GM18867 (cell line): ENCODE results near the gene TTYH2.
A peak's percentile ranks its signal among the peaks of the same experiment; 100 is the strongest.

Experiments used
- ATAC-seq: cut with Tn5 transposase; IDR thresholded peaks from one replicate; pipeline ENCODE4 v1.9.1; 2021; ENCODE audit warnings: mild to moderate bottlenecking, moderate library complexity; ENCODE audit not compliant: unreplicated experiment

Gene TTYH2

DNA sequence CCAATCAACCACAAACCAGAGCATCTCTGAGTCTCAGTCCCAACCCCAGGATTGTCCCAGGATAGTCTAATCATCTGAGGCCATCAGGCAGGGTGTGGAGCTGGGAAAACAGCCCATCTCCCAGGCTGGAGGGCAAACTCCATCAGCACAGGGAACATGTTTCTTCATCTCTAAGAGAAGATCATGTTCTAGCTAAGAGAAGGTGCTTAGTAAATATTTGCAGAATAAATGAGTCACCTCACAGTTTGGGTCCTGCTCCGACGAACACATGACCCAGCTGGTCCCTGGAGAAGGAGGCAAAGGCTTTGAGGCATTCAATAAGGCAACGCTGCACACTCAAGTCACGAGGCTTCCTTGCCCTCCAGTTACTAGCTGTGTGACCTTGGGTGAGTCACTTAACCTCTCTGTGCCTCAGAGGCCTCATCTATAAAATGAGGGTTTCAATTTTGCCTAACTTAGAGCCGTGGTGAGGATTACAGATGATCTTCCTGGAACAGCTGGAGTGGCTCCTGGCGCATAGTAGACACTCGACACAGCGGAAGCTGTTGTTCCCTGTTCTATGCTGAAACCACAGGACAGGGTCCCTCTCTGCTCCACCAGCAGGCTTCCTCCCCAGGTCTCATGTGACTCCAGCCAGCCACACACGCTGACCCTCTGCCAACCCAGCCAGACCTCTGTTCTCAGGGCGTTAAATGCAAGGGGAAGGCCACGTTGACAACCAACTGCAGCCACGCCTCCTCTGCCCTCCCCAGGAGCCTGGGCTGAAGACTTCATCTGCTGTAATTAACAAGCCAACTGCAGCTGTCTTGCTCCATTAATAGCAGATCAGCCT lies 20.2 kb upstream of the TTYH2 start:
- no peak for ATAC-seq

DNA sequence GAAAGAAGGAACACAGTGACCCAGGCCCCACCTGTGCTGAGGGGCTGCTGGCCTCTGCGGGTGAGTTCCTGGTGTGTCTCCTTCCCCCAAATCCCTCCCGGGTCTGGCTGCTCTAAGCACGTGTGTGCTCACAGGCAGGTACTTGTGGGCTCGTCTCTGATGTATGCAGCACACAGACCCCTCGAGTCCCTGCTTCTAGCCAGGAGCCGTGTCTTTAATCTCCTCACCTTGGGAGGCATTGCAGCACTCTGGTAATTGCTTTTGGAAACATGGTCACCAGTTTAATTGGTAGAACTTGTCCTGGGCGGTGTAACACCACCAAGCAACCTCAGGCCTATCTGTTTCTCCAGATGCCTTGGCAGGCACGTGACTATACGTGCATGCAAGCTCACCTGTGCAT lies 18.7 kb upstream of the TTYH2 start:
- no peak for ATAC-seq

GRCh38 chr17:74196541-74197317 lies 16.6 kb upstream of the TTYH2 start:
- no peak for ATAC-seq

GRCh38 chr17:74197801-74198200 lies 15.6 kb upstream of the TTYH2 start:
- ATAC-seq = no peak

DNA sequence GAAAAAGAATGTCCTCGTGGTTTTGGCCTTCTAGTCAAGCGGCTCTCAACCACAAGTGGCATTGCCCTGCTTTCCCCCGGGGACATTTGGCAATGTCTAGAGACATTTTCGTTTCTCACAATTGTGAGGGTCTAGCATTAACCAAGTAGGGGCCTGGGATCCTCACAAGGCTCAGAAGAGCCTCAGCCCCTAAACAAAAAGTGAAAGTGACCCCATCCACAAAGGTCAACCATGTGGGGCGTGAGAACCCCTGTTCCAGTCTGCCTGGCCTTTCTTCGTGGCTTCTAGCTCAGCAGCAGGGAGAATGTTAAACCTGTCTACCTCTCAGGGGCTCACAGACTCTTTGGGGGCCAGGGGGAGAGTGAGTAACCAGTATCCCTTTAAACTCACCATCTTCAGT lies 14.7 kb upstream of the TTYH2 start:
- ATAC-seq = no peak

GRCh38 chr17:74199306-74200092 lies 13.9 kb upstream of the TTYH2 start:
- no peak for ATAC-seq

DNA sequence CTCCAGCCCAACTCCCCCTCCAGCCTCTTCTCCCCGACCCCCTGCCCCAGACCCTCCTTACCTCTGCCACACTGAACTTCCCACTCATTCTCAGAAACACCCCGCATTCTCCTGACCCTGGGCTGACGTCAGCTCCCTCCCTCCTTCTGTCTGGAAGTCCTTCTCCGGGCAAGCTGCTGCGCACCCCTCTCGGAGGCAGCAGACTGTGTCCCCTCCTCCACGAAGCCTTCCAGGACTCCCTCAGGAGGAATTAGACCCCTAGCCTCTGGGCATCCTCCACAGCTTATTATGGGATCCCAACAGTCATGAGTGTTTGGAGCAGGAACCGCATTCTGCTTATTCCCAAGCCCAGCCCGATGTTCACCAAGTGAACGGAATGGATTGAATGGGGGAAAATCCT lies 13.3 kb upstream of the TTYH2 start:
- ATAC-seq = no peak

DNA sequence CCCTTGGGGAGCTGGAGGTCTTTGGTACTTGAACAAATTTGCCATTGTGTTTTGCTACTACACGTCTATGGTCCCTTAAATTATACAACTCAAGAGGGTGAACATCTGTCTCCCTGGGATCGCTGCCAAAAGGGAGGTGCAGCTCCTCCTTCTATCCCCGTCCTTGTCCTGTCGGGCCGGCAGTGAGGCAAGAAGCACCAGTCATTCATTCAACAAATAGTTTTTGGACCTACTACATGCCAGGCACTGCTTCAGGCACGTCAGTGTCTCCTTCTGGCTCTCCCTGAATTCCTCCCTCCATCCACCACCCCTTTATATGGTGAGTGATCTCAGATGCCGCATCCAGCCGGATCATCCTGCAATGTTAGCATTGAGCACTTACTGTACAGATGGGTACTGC lies 12.1 kb upstream of the TTYH2 start:
- ATAC-seq = no peak

DNA sequence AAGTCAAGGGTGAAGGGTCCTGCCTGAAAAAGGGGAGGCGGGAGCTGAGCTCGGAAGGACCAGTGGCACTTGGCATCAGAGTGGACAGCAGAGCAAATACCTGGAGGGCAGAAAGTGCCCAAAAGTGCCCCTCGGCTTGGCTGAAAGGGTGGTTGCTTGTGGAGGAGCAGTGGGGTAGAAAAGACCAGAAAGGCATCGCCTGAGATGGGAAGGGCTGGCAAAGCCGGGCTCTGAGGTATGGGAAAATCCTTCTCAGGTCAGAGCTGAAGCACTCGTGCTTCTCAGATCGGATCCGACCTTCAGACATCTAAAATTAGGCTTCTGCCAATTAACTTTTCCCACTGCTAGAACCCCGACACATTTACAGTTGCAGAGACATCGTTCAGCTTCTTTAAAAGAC lies 11.4 kb upstream of the TTYH2 start:
- no peak for ATAC-seq

DNA sequence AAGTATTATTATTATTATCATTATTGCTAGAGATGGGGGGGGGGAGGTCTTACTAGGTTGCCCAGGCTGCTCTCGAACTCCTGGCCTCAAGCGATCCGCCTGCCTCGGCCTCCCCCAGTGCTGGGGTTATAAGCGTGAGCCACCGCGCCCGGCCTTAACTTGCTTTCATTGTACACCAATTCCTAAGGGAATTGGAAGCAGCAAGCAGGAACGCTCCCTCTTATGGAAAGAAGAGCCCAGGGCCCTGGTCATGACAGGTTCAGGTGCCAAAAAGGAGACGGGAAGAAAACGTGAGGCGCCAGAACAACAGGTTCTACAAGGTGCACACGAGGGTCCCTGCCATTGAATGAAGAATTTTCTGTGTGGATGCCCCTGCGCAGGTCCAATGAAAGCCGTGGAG lies 10.4 kb upstream of the TTYH2 start:
- ATAC-seq = no peak

GRCh38 chr17:74203439-74204240 lies 9.7 kb upstream of the TTYH2 start, which contains the start of gene RPL38:
TSS of gene RPL38 (plus strand) at chr17:74203678. CDS start at chr17:74203956, 278 bp downstream.
- peak; percentile 64 for ATAC-seq

GRCh38 chr17:74204474-74204873 lies 8.9 kb upstream of the TTYH2 start:
- ATAC-seq = no peak

DNA sequence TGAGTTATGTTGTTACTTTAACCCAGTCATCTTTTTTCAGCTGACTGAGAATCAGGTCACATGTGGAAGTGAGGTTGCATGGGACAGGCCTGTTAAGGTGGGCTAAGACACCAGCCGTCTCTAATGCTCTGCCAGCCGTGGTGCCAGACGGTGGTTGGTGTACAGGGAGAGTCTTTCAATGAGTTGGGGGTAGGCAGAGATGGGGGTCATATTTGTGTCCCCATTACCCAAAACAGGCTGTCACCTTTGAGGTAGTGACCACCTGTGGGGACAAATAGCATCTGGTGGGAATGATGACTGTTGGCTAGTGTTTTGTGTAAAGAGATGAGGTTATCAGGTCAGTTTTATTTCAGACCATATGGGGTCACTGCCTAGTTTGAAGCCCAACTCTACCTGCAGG lies 8.1 kb upstream of the TTYH2 start:
- ATAC-seq = no peak

DNA sequence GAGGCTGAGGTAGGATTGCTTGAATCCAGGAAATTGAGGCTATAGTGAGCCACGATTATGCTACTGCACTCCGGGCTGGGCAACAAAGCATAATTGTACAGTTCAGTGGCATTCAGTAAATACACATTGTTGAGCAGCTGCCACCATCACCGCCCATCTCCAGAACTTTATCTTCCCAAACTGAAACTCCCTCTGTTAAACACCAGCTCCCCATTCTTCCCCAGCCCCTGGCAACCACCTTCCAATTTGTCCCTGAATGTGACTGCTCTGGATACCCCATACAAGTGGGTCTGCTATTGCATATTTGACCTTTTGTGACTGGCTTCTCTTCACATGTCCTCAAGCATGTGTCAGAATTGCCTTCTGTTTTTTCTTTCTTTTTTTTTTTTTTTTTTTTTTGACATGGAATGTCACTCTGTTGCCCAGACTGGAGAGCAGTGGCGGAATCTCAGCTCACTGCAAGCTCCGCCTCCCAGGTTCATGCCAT lies 7.0 kb upstream of the TTYH2 start:
- ATAC-seq = no peak

GRCh38 chr17:74210191-74211140 lies 2.9 kb upstream of the TTYH2 start:
- ATAC-seq = peak; percentile 42

- ATAC-seq = no peak
Measured at GRCh38 chr17:74211141-74211911, 2.0 kb upstream of the TTYH2 start.

DNA sequence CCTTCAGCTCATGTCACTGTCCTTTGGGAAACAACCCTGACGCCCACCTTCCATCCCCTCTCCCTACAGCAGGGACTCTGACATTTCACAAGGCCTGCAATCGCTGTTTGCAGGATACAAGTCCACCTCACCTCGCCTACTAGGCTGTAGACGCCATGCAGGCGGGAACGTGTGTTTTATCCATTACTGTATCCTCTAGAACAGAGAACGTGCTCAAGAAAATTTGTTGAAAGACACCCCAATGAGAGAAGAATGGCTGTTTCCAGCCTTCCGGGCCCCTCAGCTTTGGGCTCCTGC lies 1.5 kb upstream of the TTYH2 start:
- no peak for ATAC-seq

DNA sequence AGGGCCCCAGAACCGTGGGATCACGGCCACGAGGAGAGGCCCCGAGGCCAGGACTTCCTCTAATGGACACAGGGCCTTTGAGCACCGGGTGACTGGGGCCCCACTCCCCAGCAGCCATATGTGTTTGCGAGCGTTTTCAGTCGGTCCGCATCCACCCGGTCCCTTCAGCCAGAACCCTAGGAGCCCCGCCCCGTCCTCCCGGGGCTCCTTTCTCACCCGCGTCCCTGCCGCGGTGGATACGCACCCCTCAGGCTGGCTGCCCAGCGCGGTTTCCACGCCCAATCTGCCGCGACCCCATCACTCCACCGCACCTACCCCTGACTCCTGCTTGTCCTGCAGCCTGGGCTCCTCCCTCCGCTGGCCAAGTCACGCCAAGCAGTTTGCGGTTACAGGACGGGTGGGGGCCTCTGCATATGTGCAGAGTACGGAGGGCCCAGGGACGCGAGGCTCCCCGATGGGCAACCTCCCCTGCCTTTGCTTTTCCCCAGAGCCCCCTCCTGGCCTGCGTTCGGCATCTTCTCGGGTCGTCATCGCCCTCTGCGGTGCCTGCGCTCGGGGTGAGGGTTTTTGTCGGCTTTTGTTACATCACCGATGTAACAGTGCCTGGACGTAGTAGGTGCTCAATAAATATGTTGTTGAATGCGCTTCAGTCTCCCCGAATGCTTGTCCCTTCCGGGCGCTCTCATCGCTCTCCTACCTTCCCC lies 1.0 kb upstream of the TTYH2 start:
- peak; percentile 4 for ATAC-seq
